Upper lobe of right lung (tissue), 1 donor: ENCODE measurements around the gene CLMP. TPM values are rescaled to one million over a fixed set of nuclear protein-coding genes. Genes with fewer than 3 reads are reported as not detected.

ENCODE experiments used
- ATAC-seq: fragments of 200-7000 bp; cut with Tn5 transposase; one replicate; pipeline ENCODE4 v1.9.1; 2020; ENCODE audit warnings: mild to moderate bottlenecking, moderate library complexity
- DNase-seq: peaks from one replicate; pipeline ENCODE4 v3.0.0-alpha.2; 2020
- H3K27ac ChIP-seq: fragments of 200-600 bp; one replicate; pipeline ENCODE4 v1.8.0; 2022
- H3K27me3 ChIP-seq: fragments of 200-600 bp; one replicate; pipeline ENCODE4 v1.8.0; 2022; ENCODE audit warnings: mild to moderate bottlenecking
- H3K36me3 ChIP-seq: fragments of 200-600 bp; one replicate; pipeline ENCODE4 v1.8.0; 2022
- H3K4me1 ChIP-seq: fragments of 200-600 bp; one replicate; pipeline ENCODE4 v1.8.0; 2022
- H3K4me3 ChIP-seq: fragments of 200-600 bp; one replicate; pipeline ENCODE4 v1.8.0; 2022; ENCODE audit warnings: mild to moderate bottlenecking
- H3K9me3 ChIP-seq: fragments of 200-600 bp; one replicate; pipeline ENCODE4 v1.8.0; 2022
- CTCF ChIP-seq: fragments of 200-600 bp; IDR thresholded peaks from one replicate; pipeline ENCODE4 v1.8.0; 2022; ENCODE audit warnings: antibody characterized with exemption
- intact Hi-C: fragments of 100-400 bp; cut with DNase I; formaldehyde crosslinking; loops from one replicate; pipeline ENCODE4 v1.11.0; 2022
- total RNA-seq: library from RNA; stranded (reverse); fragmentation: NEBNext Ultra II Directional; extraction: Animal tissue kit (Norgen Biotek cat#: 25700); gene quantifications from one replicate; pipeline ENCODE4 v1.2.1, GENCODE V29; 2021
- donor health status: DM: no; HTN: yes; CAD: no; lungs with severe emphysema.

The CLMP gene
- total RNA-seq, 1 donor from 2014 or later, result 17.6 TPM

- no peaks in the 10 kb centered on the region for H3K36me3 ChIP-seq
- H3K27me3 ChIP-seq, result peaks cover 11% of the 10 kb centered on the region
- H3K4me3 ChIP-seq, result no peak overlapping the region
- no peak overlapping the region for H3K27ac ChIP-seq
- no peaks in the 10 kb centered on the region for H3K9me3 ChIP-seq
- no peak for TF ChIP-seq CTCF
- ATAC-seq (peak; percentile 91), DNase-seq (peak; percentile 70)
- H3K4me1 ChIP-seq, result peaks cover 17% of the 10 kb centered on the region
- intact Hi-C loops, result no loop called here
Measured at GRCh38 chr11:123125169-123125568, 69.9 kb downstream of the CLMP start.

GRCh38 chr11:123122852-123123251 lies 72.2 kb downstream of the CLMP start:
- Histone ChIP-seq H3K4me1 (peaks cover 17% of the 10 kb centered on the region), H3K4me3 (no peak overlapping the region), H3K27ac (peak overlapping the region; percentile 68), H3K9me3 (no peaks in the 10 kb centered on the region), H3K36me3 (no peaks in the 10 kb centered on the region), H3K27me3 (peaks cover 11% of the 10 kb centered on the region)
- intact Hi-C loops, result no loop called here
- ATAC-seq (no peak), DNase-seq (no peak)
- TF ChIP-seq CTCF, result no peak

GRCh38 chr11:123122341-123122740 lies 72.7 kb downstream of the CLMP start:
- DNase-seq (no peak), ATAC-seq (peak; percentile 82)
- no peaks in the 10 kb centered on the region for H3K9me3 ChIP-seq
- peaks cover 17% of the 10 kb centered on the region for H3K4me1 ChIP-seq
- TF ChIP-seq CTCF, result no peak
- intact Hi-C loops, result no loop called here
- H3K36me3 ChIP-seq, result no peaks in the 10 kb centered on the region
- H3K27ac ChIP-seq, result peak overlapping the region; percentile 68
- no peak overlapping the region for H3K4me3 ChIP-seq
- H3K27me3 ChIP-seq, result peaks cover 11% of the 10 kb centered on the region

GRCh38 chr11:123116486-123116885 lies 78.6 kb downstream of the CLMP start:
- no peaks in the 10 kb centered on the region for H3K9me3 ChIP-seq
- H3K36me3 ChIP-seq, result no peaks in the 10 kb centered on the region
- intact Hi-C loops, result no loop called here
- no peaks in the 10 kb centered on the region for H3K27me3 ChIP-seq
- H3K4me1 ChIP-seq, result peaks cover 3% of the 10 kb centered on the region
- H3K27ac ChIP-seq, result no peak overlapping the region
- no peak for ATAC-seq
- TF ChIP-seq CTCF, result no peak
- H3K4me3 ChIP-seq, result no peak overlapping the region
- no peak for DNase-seq

GRCh38 chr11:123111465-123111864 lies 83.6 kb downstream of the CLMP start:
- ATAC-seq (peak; percentile 82), DNase-seq (no peak)
- no peaks in the 10 kb centered on the region for H3K27me3 ChIP-seq
- intact Hi-C loops, result loop anchor here (5.0 kb wide), 1 partner anchor 136 kb away; no protein-coding TSS in a partner anchor
- no peaks in the 10 kb centered on the region for H3K36me3 ChIP-seq
- no peak overlapping the region for H3K4me3 ChIP-seq
- no peak overlapping the region for H3K27ac ChIP-seq
- no peaks in the 10 kb centered on the region for H3K9me3 ChIP-seq
- no peaks in the 10 kb centered on the region for H3K4me1 ChIP-seq
- TF ChIP-seq CTCF, result peak; percentile 82

GRCh38 chr11:123110397-123110796 lies 84.7 kb downstream of the CLMP start:
- DNase-seq (no peak), ATAC-seq (no peak)
- intact Hi-C loops, result loop anchor here (5.0 kb wide), 1 partner anchor 137 kb away; no protein-coding TSS in a partner anchor
- no peak overlapping the region for H3K4me3 ChIP-seq
- H3K4me1 ChIP-seq, result no peaks in the 10 kb centered on the region
- H3K36me3 ChIP-seq, result no peaks in the 10 kb centered on the region
- TF ChIP-seq CTCF, result no peak
- no peaks in the 10 kb centered on the region for H3K9me3 ChIP-seq
- H3K27ac ChIP-seq, result no peak overlapping the region
- no peaks in the 10 kb centered on the region for H3K27me3 ChIP-seq
